Upper lobe of left lung (tissue), 4 donors: ENCODE measurements around the gene UGGT2.

Source experiments
- POLR2A ChIP-seq, 4 donors: fragments of 450-650 bp; IDR thresholded peaks; one replicate each; pipeline ENCODE4 v1.5.1; 2016 to 2017; ENCODE audit warnings: antibody characterized with exemption in 4 of 4, mild to moderate bottlenecking in 2 of 4
- TF ChIP-seq, protein P1 (sequence below), 6 experiments: fragments of 450-650 bp in 4 of 6; fragments of 200-600 bp in 2 of 6; sonication (generic) in 2 of 6; IDR thresholded peaks; one replicate each; pipeline ENCODE4 v1.5.1; 2016 to 2019; ENCODE audit warnings: antibody characterized with exemption in 6 of 6

GRCh38 chr13:95906999-95907398 is 146.2 kb downstream of the UGGT2 start:
- TF ChIP-seq, protein P1, sequence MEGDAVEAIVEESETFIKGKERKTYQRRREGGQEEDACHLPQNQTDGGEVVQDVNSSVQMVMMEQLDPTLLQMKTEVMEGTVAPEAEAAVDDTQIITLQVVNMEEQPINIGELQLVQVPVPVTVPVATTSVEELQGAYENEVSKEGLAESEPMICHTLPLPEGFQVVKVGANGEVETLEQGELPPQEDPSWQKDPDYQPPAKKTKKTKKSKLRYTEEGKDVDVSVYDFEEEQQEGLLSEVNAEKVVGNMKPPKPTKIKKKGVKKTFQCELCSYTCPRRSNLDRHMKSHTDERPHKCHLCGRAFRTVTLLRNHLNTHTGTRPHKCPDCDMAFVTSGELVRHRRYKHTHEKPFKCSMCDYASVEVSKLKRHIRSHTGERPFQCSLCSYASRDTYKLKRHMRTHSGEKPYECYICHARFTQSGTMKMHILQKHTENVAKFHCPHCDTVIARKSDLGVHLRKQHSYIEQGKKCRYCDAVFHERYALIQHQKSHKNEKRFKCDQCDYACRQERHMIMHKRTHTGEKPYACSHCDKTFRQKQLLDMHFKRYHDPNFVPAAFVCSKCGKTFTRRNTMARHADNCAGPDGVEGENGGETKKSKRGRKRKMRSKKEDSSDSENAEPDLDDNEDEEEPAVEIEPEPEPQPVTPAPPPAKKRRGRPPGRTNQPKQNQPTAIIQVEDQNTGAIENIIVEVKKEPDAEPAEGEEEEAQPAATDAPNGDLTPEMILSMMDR (IDR thresholded peaks at IDR 0.05), result no peak
- TF ChIP-seq POLR2A (IDR thresholded peaks at IDR 0.05), result no peak
